GM12891 (cell line): Measurements from ENCODE around the gene NACC2.

Source experiments
- PAX5 ChIP-seq: IDR thresholded peaks from 2 replicates; pipeline ENCODE4 v1.6.1; 2011; ENCODE audit warnings: low read length, moderate library complexity, mild to moderate bottlenecking; ENCODE audit not compliant: insufficient read depth, severe bottlenecking
- POLR2A ChIP-seq: IDR thresholded peaks from 2 replicates; pipeline ENCODE4 v1.6.1; 2011; ENCODE audit warnings: low read depth, low read length, control low read depth
- POLR2AphosphoS5 ChIP-seq: IDR thresholded peaks from 2 replicates; pipeline ENCODE4 v1.6.1; 2011; ENCODE audit warnings: low read depth, low read length, control low read depth

GRCh38 chr9:136137321-136138265 is 42.5 kb upstream of the NACC2 start:
- TF ChIP-seq POLR2A (no peak), POLR2AphosphoS5 (no peak), PAX5 (no peak)
